ENCODE data around the gene CFAP70. TPM values are rescaled to one million over a fixed set of nuclear protein-coding genes. Genes with fewer than 3 reads are reported as not detected.
A peak's percentile ranks its signal among the peaks of the same experiment; 100 is the strongest.

Gene CFAP70
- total RNA-seq, 1 experiment from 2014 or later: 0.73 TPM

DNA sequence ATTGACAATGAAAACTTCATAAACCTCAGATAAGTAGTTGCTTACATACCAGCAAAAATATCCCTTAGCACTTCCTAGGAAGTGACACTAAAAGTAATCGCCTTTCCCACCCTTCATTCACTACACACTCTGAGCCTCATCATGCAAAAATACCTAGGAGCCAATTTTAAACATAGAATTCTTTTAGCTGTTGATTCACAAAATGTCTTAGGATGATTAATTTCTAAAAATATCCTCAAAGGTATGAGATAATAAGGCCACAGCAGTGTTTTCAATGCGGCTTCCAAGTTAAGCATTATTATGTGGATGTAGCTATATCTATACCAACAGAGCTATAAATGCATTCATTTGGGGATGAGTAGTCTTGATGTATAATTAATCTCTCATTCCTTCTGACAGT, 124.8 kb downstream of the CFAP70 start:
- Histone ChIP-seq H3K4me3 (ENCODE audit: low read length) (no peak overlapping the region), H3K27ac (ENCODE audit: low read length) (no peak overlapping the region), H3K9ac (ENCODE audit: low read length) (no peak overlapping the region), H3K27me3 (ENCODE audit: low read length) (no peaks in the 10 kb centered on the region), H3K4me1 (ENCODE audit: insufficient read depth, low read length) (no peaks in the 10 kb centered on the region), H2AFZ (ENCODE audit: low read length) (no peak overlapping the region), H3K36me3 (ENCODE audit: low read depth, low read length) (peaks cover 71% of the 10 kb centered on the region), H3K4me2 (ENCODE audit: low read length) (no peak overlapping the region), H3K9me2 (replicated peaks; ENCODE audit: low read length) (no peaks in the 10 kb centered on the region), H4K20me1 (ENCODE audit: low read length) (no peaks in the 10 kb centered on the region), H3K79me2 (ENCODE audit: low read length) (no peaks in the 10 kb centered on the region), H3F3A (ENCODE audit: low read length, unreplicated experiment) (no peaks in the 10 kb centered on the region), H3K9me3 (ENCODE audit: low read length) (no peaks in the 10 kb centered on the region)
- TF ChIP-seq EZH2phosphoT487 (IDR thresholded peaks at IDR 0.05; ENCODE audit: borderline replicate concordance, low read length) (no peak), EZH2 (IDR thresholded peaks at IDR 0.05; ENCODE audit: low read length, unreplicated experiment) (no peak)
- TF ChIP-seq, protein P1, sequence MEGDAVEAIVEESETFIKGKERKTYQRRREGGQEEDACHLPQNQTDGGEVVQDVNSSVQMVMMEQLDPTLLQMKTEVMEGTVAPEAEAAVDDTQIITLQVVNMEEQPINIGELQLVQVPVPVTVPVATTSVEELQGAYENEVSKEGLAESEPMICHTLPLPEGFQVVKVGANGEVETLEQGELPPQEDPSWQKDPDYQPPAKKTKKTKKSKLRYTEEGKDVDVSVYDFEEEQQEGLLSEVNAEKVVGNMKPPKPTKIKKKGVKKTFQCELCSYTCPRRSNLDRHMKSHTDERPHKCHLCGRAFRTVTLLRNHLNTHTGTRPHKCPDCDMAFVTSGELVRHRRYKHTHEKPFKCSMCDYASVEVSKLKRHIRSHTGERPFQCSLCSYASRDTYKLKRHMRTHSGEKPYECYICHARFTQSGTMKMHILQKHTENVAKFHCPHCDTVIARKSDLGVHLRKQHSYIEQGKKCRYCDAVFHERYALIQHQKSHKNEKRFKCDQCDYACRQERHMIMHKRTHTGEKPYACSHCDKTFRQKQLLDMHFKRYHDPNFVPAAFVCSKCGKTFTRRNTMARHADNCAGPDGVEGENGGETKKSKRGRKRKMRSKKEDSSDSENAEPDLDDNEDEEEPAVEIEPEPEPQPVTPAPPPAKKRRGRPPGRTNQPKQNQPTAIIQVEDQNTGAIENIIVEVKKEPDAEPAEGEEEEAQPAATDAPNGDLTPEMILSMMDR (conservative IDR thresholded peaks at IDR 0.05; ENCODE audit: low read depth, low read length): no peak
- DNase-seq: no peak
- no peak for ATAC-seq
- BruUV-seq (replicated peaks): no TSS peak
- intact Hi-C loops (cut with micrococcal nuclease): no loop called here
- ChIA-PET POLR2A (ENCODE audit: unreplicated experiment) (interaction anchor here (0.5 to 0.6 kb wide), 2 partner anchors 66 to 139 kb away, joined by 4 to 13 read pairs; partner anchors contain the start of gene FAM149B1), CTCF (interaction anchor here (1.5 to 1.7 kb wide), 2 partner anchors 13 to 137 kb away, joined by 3 to 5 read pairs; partner anchors contain the start of genes DNAJC9 and P4HA1)

DNA sequence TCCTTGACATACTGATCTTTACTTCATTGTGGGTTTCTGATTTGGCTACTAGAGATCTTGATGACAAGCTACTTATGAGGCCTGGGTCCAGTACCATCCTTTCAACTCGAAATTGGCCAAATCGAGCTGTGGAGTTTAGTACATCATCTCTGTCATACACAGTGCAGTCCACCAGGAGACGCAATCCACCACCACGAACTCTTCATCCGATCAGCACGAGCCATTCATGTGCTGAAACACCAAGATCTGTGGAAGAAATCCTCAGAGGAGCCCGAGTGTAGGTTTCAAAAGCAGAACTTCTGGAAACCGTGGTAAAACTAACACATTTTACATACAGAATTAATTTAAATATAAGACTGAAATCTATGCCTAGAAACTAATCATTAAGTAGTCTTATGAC, 125.8 kb downstream of the CFAP70 start:
- intact Hi-C loops (cut with micrococcal nuclease): no loop called here
- peaks cover 63% of the 10 kb centered on the region for H3K36me3 ChIP-seq (ENCODE audit: low read depth, low read length)
- H3K9ac ChIP-seq (ENCODE audit: low read length): no peak overlapping the region
- no peaks in the 10 kb centered on the region for H3K4me1 ChIP-seq (ENCODE audit: insufficient read depth, low read length)
- CTCF ChIA-PET: interaction anchor here (1.5 kb wide), 1 partner anchor 136 kb away, joined by 3 read pairs; the partner anchor contains the start of gene P4HA1
- no peaks in the 10 kb centered on the region for H3K79me2 ChIP-seq (ENCODE audit: low read length)
- POLR2A ChIA-PET (ENCODE audit: unreplicated experiment): no interaction called here
- no peaks in the 10 kb centered on the region for H4K20me1 ChIP-seq (ENCODE audit: low read length)
- no peak overlapping the region for H3K27ac ChIP-seq (ENCODE audit: low read length)
- H3K27me3 ChIP-seq (ENCODE audit: low read length): no peaks in the 10 kb centered on the region
- H3K9me2 ChIP-seq (replicated peaks; ENCODE audit: low read length): no peaks in the 10 kb centered on the region
- ATAC-seq: peak; percentile 23; the same call in 1 of the 2 replicates
- H3K9me3 ChIP-seq (ENCODE audit: low read length): no peaks in the 10 kb centered on the region
- DNase-seq: peak; percentile 57
- TF ChIP-seq EZH2 (IDR thresholded peaks at IDR 0.05; ENCODE audit: low read length, unreplicated experiment): no peak
- TF ChIP-seq, protein P1 (conservative IDR thresholded peaks at IDR 0.05; ENCODE audit: low read depth, low read length): peak; percentile 79
- TF ChIP-seq EZH2phosphoT487 (IDR thresholded peaks at IDR 0.05; ENCODE audit: borderline replicate concordance, low read length): no peak
- no peak overlapping the region for H3K4me3 ChIP-seq (ENCODE audit: low read length)
- BruUV-seq (replicated peaks): no TSS peak
- H2AFZ ChIP-seq (ENCODE audit: low read length): no peak overlapping the region
- no peaks in the 10 kb centered on the region for H3F3A ChIP-seq (ENCODE audit: low read length, unreplicated experiment)
- no peak overlapping the region for H3K4me2 ChIP-seq (ENCODE audit: low read length)

DNA sequence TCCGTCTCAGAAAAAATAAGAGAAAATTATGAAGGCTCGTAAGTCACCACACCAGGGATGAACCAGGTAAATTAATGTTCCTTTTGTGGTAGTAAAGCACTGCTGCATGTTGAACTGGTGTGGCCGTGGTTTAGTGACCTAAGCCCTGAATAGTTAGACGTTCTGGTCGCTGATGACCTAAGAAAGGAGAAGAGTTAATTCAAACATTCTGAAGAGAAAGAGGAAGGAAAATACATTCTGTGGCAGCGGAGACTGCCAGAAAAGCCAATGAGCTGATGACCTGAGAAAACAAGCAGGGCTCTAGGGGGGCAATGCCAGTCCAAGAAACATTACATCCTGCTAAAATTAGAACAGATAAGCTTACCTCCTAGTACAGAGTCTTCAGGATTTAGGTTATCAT, 129.1 kb downstream of the CFAP70 start:
- Histone ChIP-seq H3K4me3 (ENCODE audit: low read length) (no peak overlapping the region), H3F3A (ENCODE audit: low read length, unreplicated experiment) (no peaks in the 10 kb centered on the region), H3K27ac (ENCODE audit: low read length) (no peak overlapping the region), H3K36me3 (ENCODE audit: low read depth, low read length) (peaks cover 35% of the 10 kb centered on the region), H3K4me1 (ENCODE audit: insufficient read depth, low read length) (no peaks in the 10 kb centered on the region; the same call in 1 of the 2 replicates), H3K9ac (ENCODE audit: low read length) (no peak overlapping the region), H3K9me3 (ENCODE audit: low read length) (no peaks in the 10 kb centered on the region), H3K27me3 (ENCODE audit: low read length) (no peaks in the 10 kb centered on the region), H4K20me1 (ENCODE audit: low read length) (no peaks in the 10 kb centered on the region), H2AFZ (ENCODE audit: low read length) (no peak overlapping the region), H3K4me2 (ENCODE audit: low read length) (no peak overlapping the region), H3K9me2 (replicated peaks; ENCODE audit: low read length) (no peaks in the 10 kb centered on the region), H3K79me2 (ENCODE audit: low read length) (no peaks in the 10 kb centered on the region)
- ATAC-seq (no peak), DNase-seq (no peak)
- intact Hi-C loops (cut with micrococcal nuclease): no loop called here
- no TSS peak for BruUV-seq (replicated peaks)
- CTCF ChIA-PET: no interaction called here
- TF ChIP-seq, protein P1 (conservative IDR thresholded peaks at IDR 0.05; ENCODE audit: low read depth, low read length): no peak
- TF ChIP-seq EZH2phosphoT487 (IDR thresholded peaks at IDR 0.05; ENCODE audit: borderline replicate concordance, low read length) (no peak), EZH2 (IDR thresholded peaks at IDR 0.05; ENCODE audit: low read length, unreplicated experiment) (no peak)
- POLR2A ChIA-PET (ENCODE audit: unreplicated experiment): no interaction called here
